GM13976 (cell line): ENCODE data around the gene ADAMTS9.
"Not testable (repeated sequence)": the region's sequence is repeated elsewhere in the genome, so short reads cannot be mapped to it uniquely, and the experiment has no call there.

Experiments
- DNase-seq: peaks from one replicate; pipeline ENCODE4 v3.0.0; 2012; ENCODE audit warnings: low spot score
- in situ Hi-C: fragments of 300-500 bp; cut with MboI; formaldehyde crosslinking; loops from one replicate; pipeline ENCODE4 v1.12.0; 2022; ENCODE audit warnings: low sequenced_read_pairs, mixed read lengths, inconsistent platforms; ENCODE audit not compliant: unreplicated experiment
- TF ChIP-seq, protein P1 (sequence below): IDR thresholded peaks from 2 replicates; pipeline ENCODE4 v1.5.1; 2012; ENCODE audit warnings: borderline replicate concordance, mild to moderate bottlenecking; ENCODE audit not compliant: insufficient read depth; ENCODE audit errors: extremely low read depth, missing control alignments, control extremely low read depth

Gene ADAMTS9

GRCh38 chr3:64548200-64548889, 139.5 kb downstream of the ADAMTS9 start:
- DNase-seq, result no peak
- in situ Hi-C loops, result loop anchor here (25.0 kb wide), 1 partner anchor 1189 kb away; no protein-coding TSS in a partner anchor
- TF ChIP-seq, protein P1, sequence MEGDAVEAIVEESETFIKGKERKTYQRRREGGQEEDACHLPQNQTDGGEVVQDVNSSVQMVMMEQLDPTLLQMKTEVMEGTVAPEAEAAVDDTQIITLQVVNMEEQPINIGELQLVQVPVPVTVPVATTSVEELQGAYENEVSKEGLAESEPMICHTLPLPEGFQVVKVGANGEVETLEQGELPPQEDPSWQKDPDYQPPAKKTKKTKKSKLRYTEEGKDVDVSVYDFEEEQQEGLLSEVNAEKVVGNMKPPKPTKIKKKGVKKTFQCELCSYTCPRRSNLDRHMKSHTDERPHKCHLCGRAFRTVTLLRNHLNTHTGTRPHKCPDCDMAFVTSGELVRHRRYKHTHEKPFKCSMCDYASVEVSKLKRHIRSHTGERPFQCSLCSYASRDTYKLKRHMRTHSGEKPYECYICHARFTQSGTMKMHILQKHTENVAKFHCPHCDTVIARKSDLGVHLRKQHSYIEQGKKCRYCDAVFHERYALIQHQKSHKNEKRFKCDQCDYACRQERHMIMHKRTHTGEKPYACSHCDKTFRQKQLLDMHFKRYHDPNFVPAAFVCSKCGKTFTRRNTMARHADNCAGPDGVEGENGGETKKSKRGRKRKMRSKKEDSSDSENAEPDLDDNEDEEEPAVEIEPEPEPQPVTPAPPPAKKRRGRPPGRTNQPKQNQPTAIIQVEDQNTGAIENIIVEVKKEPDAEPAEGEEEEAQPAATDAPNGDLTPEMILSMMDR, result no peak

- no peak for DNase-seq
- TF ChIP-seq, protein P1, result no peak
- in situ Hi-C loops, result loop anchor here (25.0 kb wide), 1 partner anchor 1190 kb away; no protein-coding TSS in a partner anchor
These were observed 140.9 kb downstream of the ADAMTS9 start for GRCh38 chr3:64546856-64547255.

GRCh38 chr3:64545239-64545638, 142.6 kb downstream of the ADAMTS9 start:
- in situ Hi-C loops, result loop anchor here (25.0 kb wide), 1 partner anchor 1192 kb away; no protein-coding TSS in a partner anchor
- DNase-seq, result not testable (repeated sequence)

- in situ Hi-C loops, result loop anchor here (25.0 kb wide), 1 partner anchor 1195 kb away; no protein-coding TSS in a partner anchor
- TF ChIP-seq, protein P1, result no peak
- no peak for DNase-seq
These were observed 146.0 kb downstream of the ADAMTS9 start for GRCh38 chr3:64541803-64542202.

DNA sequence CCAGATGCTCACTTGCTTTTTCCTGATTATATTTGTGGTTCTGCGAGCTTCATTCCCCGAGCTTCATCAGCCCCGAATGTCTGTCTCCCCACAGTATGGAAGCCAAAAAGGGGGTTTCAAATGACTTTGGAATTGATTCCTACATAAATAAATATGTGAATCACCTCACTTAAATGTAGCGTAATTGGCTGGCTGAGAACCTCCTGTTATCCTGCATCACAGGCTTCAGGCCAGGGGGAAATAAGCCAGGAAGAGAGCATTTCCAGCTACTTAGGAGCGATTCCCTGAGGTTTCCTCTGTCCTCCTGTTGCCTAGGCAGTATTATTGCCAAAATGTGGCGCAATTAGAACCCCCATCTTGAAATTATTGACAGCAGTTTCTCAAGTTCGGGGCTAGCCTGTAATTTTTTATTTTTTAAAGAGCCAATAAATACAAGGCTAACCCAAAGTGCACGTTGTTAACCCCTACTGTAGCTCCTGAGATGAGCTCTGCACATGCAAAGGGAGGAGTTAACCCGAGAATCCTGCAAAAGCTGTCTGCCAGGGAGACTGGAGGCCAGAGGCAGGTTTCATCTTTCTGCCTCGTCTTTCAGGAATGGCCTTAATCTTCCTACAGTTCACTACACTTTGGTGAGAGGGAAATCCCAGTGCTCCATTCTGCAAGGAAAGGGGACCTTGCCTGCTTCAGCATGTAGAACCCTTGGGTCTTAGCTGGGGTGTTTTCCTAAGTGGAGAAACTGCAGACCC, 148.2 kb downstream of the ADAMTS9 start:
- DNase-seq, result no peak
- TF ChIP-seq, protein P1, result no peak
- in situ Hi-C loops, result loop anchor here (25.0 kb wide), 1 partner anchor 1198 kb away; no protein-coding TSS in a partner anchor

GRCh38 chr3:64536166-64536565, 151.6 kb downstream of the ADAMTS9 start:
- in situ Hi-C loops, result loop anchor here (25.0 kb wide), 1 partner anchor 1201 kb away; no protein-coding TSS in a partner anchor
- no peak for DNase-seq
- TF ChIP-seq, protein P1, result no peak
